Measurements from ENCODE around the gene HECA.
A peak's percentile ranks its signal among the peaks of the same experiment; 100 is the strongest.
"Not testable (repeated sequence)": the region's sequence is repeated elsewhere in the genome, so short reads cannot be mapped to it uniquely, and the experiment has no call there.

The HECA gene

GRCh38 chr6:139134817-139135577 is at the start of gene HECA:
HECA (plus strand) TSS chr6:139135080; CDS start chr6:139135397, 317 bp downstream.
- peak; percentile 91 for DNase-seq (ENCODE audit: low spot score)

GRCh38 chr6:139091826-139092225 is 43.1 kb upstream of the HECA start:
- DNase-seq (ENCODE audit: low spot score): peak; percentile 2

GRCh38 chr6:139099984-139100383 is 34.9 kb upstream of the HECA start:
- DNase-seq (ENCODE audit: low spot score): no peak

- DNase-seq (ENCODE audit: low spot score): no peak
Observed at GRCh38 chr6:139107051-139107450, 27.8 kb upstream of the HECA start.

- DNase-seq (ENCODE audit: low spot score): no peak
Observed at GRCh38 chr6:139108378-139108777, 26.5 kb upstream of the HECA start.

GRCh38 chr6:139109558-139109957 is 25.3 kb upstream of the HECA start:
- peak; percentile 30 for DNase-seq (ENCODE audit: low spot score)

GRCh38 chr6:139112146-139112545 is 22.7 kb upstream of the HECA start:
- no peak for DNase-seq (ENCODE audit: low spot score)

GRCh38 chr6:139112561-139112960 is 22.3 kb upstream of the HECA start:
- no peak for DNase-seq (ENCODE audit: low spot score)

GRCh38 chr6:139114746-139115145 is 20.1 kb upstream of the HECA start:
- DNase-seq (ENCODE audit: low spot score): no peak

- DNase-seq (ENCODE audit: low spot score): no peak
Observed at GRCh38 chr6:139115989-139116758, 18.7 kb upstream of the HECA start.

GRCh38 chr6:139117734-139118133 is 17.1 kb upstream of the HECA start:
- no peak for DNase-seq (ENCODE audit: low spot score)

GRCh38 chr6:139119552-139119951 is 15.3 kb upstream of the HECA start:
- DNase-seq (ENCODE audit: low spot score): no peak

GRCh38 chr6:139122823-139123222 is 12.1 kb upstream of the HECA start:
- not testable (repeated sequence) for DNase-seq (ENCODE audit: low spot score)

GRCh38 chr6:139124887-139125672 is 9.8 kb upstream of the HECA start:
- no peak for DNase-seq (ENCODE audit: low spot score)

GRCh38 chr6:139126255-139126654 is 8.6 kb upstream of the HECA start:
- no peak for DNase-seq (ENCODE audit: low spot score)

- DNase-seq (ENCODE audit: low spot score): no peak
Observed at GRCh38 chr6:139126931-139127330, 7.9 kb upstream of the HECA start.

- no peak for DNase-seq (ENCODE audit: low spot score)
Observed at GRCh38 chr6:139129284-139129683, 5.6 kb upstream of the HECA start.

GRCh38 chr6:139131736-139132280 is 3.1 kb upstream of the HECA start:
- DNase-seq (ENCODE audit: low spot score): no peak

GRCh38 chr6:139133262-139134063 is 1.4 kb upstream of the HECA start:
- DNase-seq (ENCODE audit: low spot score): no peak

- DNase-seq (ENCODE audit: low spot score): no peak
Observed at GRCh38 chr6:139134064-139134395, 850 bp upstream of the HECA start.

Measured in cerebellar cortex (tissue), 1 donor.